ENCODE results near the gene CKAP2L.

Gene CKAP2L

GRCh38 chr2:112791019-112791418, 26.6 kb upstream of the CKAP2L start:
- no peak for DNase-seq

GRCh38 chr2:112790305-112790704, 25.9 kb upstream of the CKAP2L start:
- no peak for DNase-seq

- no peak for DNase-seq
Observed at GRCh38 chr2:112789186-112789585, 24.8 kb upstream of the CKAP2L start.

GRCh38 chr2:112788653-112789052, 24.2 kb upstream of the CKAP2L start:
- no peak for DNase-seq

- no peak for DNase-seq
Observed at GRCh38 chr2:112787729-112788393, 23.5 kb upstream of the CKAP2L start.

GRCh38 chr2:112787294-112787693, 22.9 kb upstream of the CKAP2L start:
- DNase-seq: no peak

- DNase-seq: no peak
Observed at GRCh38 chr2:112784199-112785189, 20.1 kb upstream of the CKAP2L start, which contains the start of gene IL1A. Gene IL1A (minus strand): TSS chr2:112784493. CDS start chr2:112783770, 723 bp downstream.

- DNase-seq: no peak
Observed at GRCh38 chr2:112783187-112783714, 18.8 kb upstream of the CKAP2L start.

- DNase-seq: no peak
Observed at GRCh38 chr2:112782234-112782799, 17.9 kb upstream of the CKAP2L start.

- DNase-seq: no peak
Observed at GRCh38 chr2:112779598-112779997, 15.2 kb upstream of the CKAP2L start.

GRCh38 chr2:112777036-112777435, 12.6 kb upstream of the CKAP2L start:
- DNase-seq: no peak

GRCh38 chr2:112776113-112776512, 11.7 kb upstream of the CKAP2L start:
- DNase-seq: no peak

- no peak for DNase-seq
Observed at GRCh38 chr2:112774536-112775285, 10.3 kb upstream of the CKAP2L start.

- no peak for DNase-seq
Observed at GRCh38 chr2:112773556-112773955, 9.1 kb upstream of the CKAP2L start.

- no peak for DNase-seq
Observed at GRCh38 chr2:112772911-112773475, 8.6 kb upstream of the CKAP2L start.

GRCh38 chr2:112772322-112772721, 7.9 kb upstream of the CKAP2L start:
- no peak for DNase-seq

- DNase-seq: no peak
Observed at GRCh38 chr2:112768432-112768831, 4.0 kb upstream of the CKAP2L start.

- no peak for DNase-seq
Observed at GRCh38 chr2:112767693-112768330, 3.4 kb upstream of the CKAP2L start.

GRCh38 chr2:112765251-112765650, 842 bp upstream of the CKAP2L start:
- no peak for DNase-seq

GRCh38 chr2:112762276-112762675, 2.1 kb downstream of the CKAP2L start:
- no peak for DNase-seq

- no peak for DNase-seq
Observed at GRCh38 chr2:112760149-112760548, 4.3 kb downstream of the CKAP2L start.

GRCh38 chr2:112758711-112759110, 5.7 kb downstream of the CKAP2L start:
- no peak for DNase-seq

Measured in activated CD4-positive, alpha-beta T cell treated with anti-CD3 and anti-CD28 coated beads, Interleukin-2, amount 50 U/mL, for 4 hours (primary cell).